Neuronal stem cell (in vitro differentiated cells): Measurements from ENCODE around the gene SLC25A53.

Experiments
- DNase-seq: peaks from one replicate; pipeline ENCODE4 v3.0.0-alpha.2; 2013; ENCODE audit warnings: low spot score
- H2AFZ ChIP-seq: one replicate; pipeline ENCODE4 v1.6.1; 2013; ENCODE audit warnings: mild to moderate bottlenecking, low read length, inconsistent platforms
- H2AK5ac ChIP-seq: 2 replicates; pipeline ENCODE4 v1.6.1; 2013; ENCODE audit warnings: low read depth, mild to moderate bottlenecking, inconsistent platforms, low read length, moderate library complexity, mixed read lengths
- H2BK120ac ChIP-seq: 2 replicates; pipeline ENCODE4 v1.6.1; 2013; ENCODE audit warnings: low read depth, mild to moderate bottlenecking, inconsistent platforms, low read length, moderate library complexity, mixed read lengths
- H2BK12ac ChIP-seq: one replicate; pipeline ENCODE4 v1.6.1; 2013; ENCODE audit warnings: low read length, inconsistent platforms
- H2BK15ac ChIP-seq: 2 replicates; pipeline ENCODE4 v1.6.1; 2013; ENCODE audit warnings: mild to moderate bottlenecking, low read length, inconsistent platforms, mixed read lengths
- H2BK5ac ChIP-seq: one replicate; pipeline ENCODE4 v1.6.1; 2013; ENCODE audit warnings: inconsistent platforms, mild to moderate bottlenecking, low read length, moderate library complexity
- H3K14ac ChIP-seq: one replicate; pipeline ENCODE4 v1.6.1; 2013; ENCODE audit warnings: low read length, inconsistent platforms
- H3K18ac ChIP-seq: 2 replicates; pipeline ENCODE4 v1.6.1; 2013; ENCODE audit warnings: low read length, inconsistent platforms
- H3K23ac ChIP-seq: 2 replicates; pipeline ENCODE4 v1.6.1; 2013; ENCODE audit warnings: low read depth, mild to moderate bottlenecking, mixed read lengths, low read length, inconsistent platforms; ENCODE audit not compliant: poor library complexity
- H3K27ac ChIP-seq: replicated peaks from 3 replicates; pipeline ENCODE4 v1.5.1; 2013; ENCODE audit warnings: low read length, inconsistent platforms
- H3K27me3 ChIP-seq, 3 experiments: 2 replicates each; pipeline ENCODE4 v1.6.1; 2013; ENCODE audit warnings: low read length in 3 of 3, mild to moderate bottlenecking in 2 of 3, inconsistent platforms in 1 of 3, low read depth in 1 of 3, mixed read lengths in 1 of 3, moderate library complexity in 1 of 3; ENCODE audit not compliant: control insufficient read depth in 3 of 3, insufficient read depth in 3 of 3
- H3K36me3 ChIP-seq, 2 donors: replicated peaks in 1 of 2; 2 replicates each; pipeline ENCODE4 v1.6.1; 2013; ENCODE audit warnings: low read length in 2 of 2; ENCODE audit not compliant: control insufficient read depth in 2 of 2, insufficient read depth in 2 of 2
- H3K4ac ChIP-seq: 2 replicates; pipeline ENCODE4 v1.6.1; 2013; ENCODE audit warnings: inconsistent platforms, mild to moderate bottlenecking, low read length, moderate library complexity
- H3K4me1 ChIP-seq, 2 donors: 1 replicate in 1 of 2; 2 replicates in 1 of 2; pipeline ENCODE4 v1.6.1; 2013; ENCODE audit warnings: low read length in 2 of 2, low read depth in 1 of 2; ENCODE audit not compliant: control insufficient read depth in 2 of 2, insufficient read depth in 1 of 2
- H3K4me2 ChIP-seq: one replicate; pipeline ENCODE4 v1.6.1; 2013; ENCODE audit warnings: mild to moderate bottlenecking, low read length, inconsistent platforms; ENCODE audit not compliant: insufficient read depth, poor library complexity, severe bottlenecking
- H3K4me3 ChIP-seq, 2 donors: 2 replicates each; pipeline ENCODE4 v1.5.1; 2013; ENCODE audit warnings: low read length in 2 of 2, mild to moderate bottlenecking in 2 of 2, inconsistent platforms in 1 of 2, moderate library complexity in 1 of 2
- H3K79me1 ChIP-seq: one replicate; pipeline ENCODE4 v1.6.1; 2013; ENCODE audit warnings: low read depth, mild to moderate bottlenecking, inconsistent platforms, low read length, moderate library complexity
- H3K9ac ChIP-seq: one replicate; pipeline ENCODE4 v1.6.1; 2013; ENCODE audit warnings: mild to moderate bottlenecking, low read depth, low read length, inconsistent platforms; ENCODE audit not compliant: poor library complexity
- H3K9me3 ChIP-seq, 2 donors: replicated peaks in 1 of 2; 2 replicates each; pipeline versions ENCODE3 to v1.6.1; 2013; ENCODE audit warnings: low read length in 2 of 2, mild to moderate bottlenecking in 2 of 2, inconsistent platforms in 1 of 2, low read depth in 1 of 2, mixed read lengths in 1 of 2, moderate library complexity in 1 of 2; ENCODE audit not compliant: control insufficient read depth in 2 of 2, insufficient read depth in 1 of 2
- H4K8ac ChIP-seq: one replicate; pipeline ENCODE4 v1.6.1; 2013; ENCODE audit warnings: low read depth, mild to moderate bottlenecking, inconsistent platforms, low read length, moderate library complexity
- H4K91ac ChIP-seq: one replicate; pipeline ENCODE4 v1.6.1; 2013; ENCODE audit warnings: low read length, low read depth, mild to moderate bottlenecking, inconsistent platforms; ENCODE audit not compliant: poor library complexity
- WGBS, 2 donors: extraction: QIAGEN DNeasy Blood & Tissue Kit; methylation state at CpG; one replicate each; pipeline ENCODE4 v1.1.7; 2013; ENCODE audit warnings: missing lambda C conversion rate in 2 of 2, mixed read lengths in 1 of 2; ENCODE audit not compliant: insufficient read length in 2 of 2, insufficient replicate concordance in 1 of 2; ENCODE audit errors: extremely low coverage in 2 of 2; 5-methylcytosine and 5-hydroxymethylcytosine counted together

Gene SLC25A53

GRCh38 chrX:104173841-104174240 is 17.0 kb upstream of the SLC25A53 start:
- no peak overlapping the region for H3K14ac ChIP-seq
- no peak overlapping the region for H2BK12ac ChIP-seq
- H4K8ac ChIP-seq = no peak overlapping the region
- H3K18ac ChIP-seq = no peak overlapping the region
- H3K4me3 ChIP-seq = no peak overlapping the region
- H2BK15ac ChIP-seq = no peak overlapping the region
- H3K9ac ChIP-seq = no peak overlapping the region
- no peak overlapping the region for H2BK120ac ChIP-seq
- H4K91ac ChIP-seq = no peak overlapping the region
- no peak for DNase-seq
- H3K23ac ChIP-seq = no peak overlapping the region
- no peaks in the 10 kb centered on the region for H3K27me3 ChIP-seq
- H3K4me2 ChIP-seq = no peak overlapping the region
- H2BK5ac ChIP-seq = no peak overlapping the region
- H3K27ac ChIP-seq = no peak overlapping the region
- no peaks in the 10 kb centered on the region for H3K4me1 ChIP-seq
- no peak overlapping the region for H2AK5ac ChIP-seq
- WGBS, 2 donors = no CpG with 5 or more reads among the region's 6 CpGs
- no peak overlapping the region for H2AFZ ChIP-seq
- H3K9me3 ChIP-seq = peaks cover 0 to 6% of the 10 kb centered on the region in 2 donors
- peaks cover 0 to 28% of the 10 kb centered on the region in 2 donors for H3K36me3 ChIP-seq
- H3K4ac ChIP-seq = no peak overlapping the region
- H3K79me1 ChIP-seq = peaks cover 2% of the 10 kb centered on the region

- no CpG with 5 or more reads among the region's 2 CpGs for WGBS, 2 donors
These were observed 16.0 kb upstream of the SLC25A53 start for GRCh38 chrX:104172788-104173187.

GRCh38 chrX:104172121-104172520 is 15.3 kb upstream of the SLC25A53 start:
- no peak overlapping the region for H3K14ac ChIP-seq
- H3K4ac ChIP-seq = no peak overlapping the region
- no peak for DNase-seq
- H2BK5ac ChIP-seq = no peak overlapping the region
- no peaks in the 10 kb centered on the region for H3K4me1 ChIP-seq
- no peak overlapping the region for H3K9ac ChIP-seq
- no peak overlapping the region for H2BK12ac ChIP-seq
- peaks cover 0 to 15% of the 10 kb centered on the region in 2 donors for H3K36me3 ChIP-seq
- H2AK5ac ChIP-seq = no peak overlapping the region
- no peak overlapping the region for H3K4me2 ChIP-seq
- WGBS, 2 donors = no CpG with 5 or more reads among the region's 6 CpGs
- no peak overlapping the region for H3K23ac ChIP-seq
- no peak overlapping the region for H4K8ac ChIP-seq
- H2BK120ac ChIP-seq = no peak overlapping the region
- H3K18ac ChIP-seq = no peak overlapping the region
- H3K27me3 ChIP-seq = no peaks in the 10 kb centered on the region
- H3K27ac ChIP-seq = no peak overlapping the region
- no peak overlapping the region for H4K91ac ChIP-seq
- no peak overlapping the region for H2BK15ac ChIP-seq
- H3K9me3 ChIP-seq = no peaks in the 10 kb centered on the region
- H2AFZ ChIP-seq = no peak overlapping the region
- peaks cover 2% of the 10 kb centered on the region for H3K79me1 ChIP-seq
- H3K4me3 ChIP-seq = no peak overlapping the region

More at GRCh38 chrX:104172788-104173187, 16.0 kb upstream of the SLC25A53 start:
- Histone ChIP-seq H3K4ac (no peak overlapping the region), H3K4me3 (no peak overlapping the region), H4K8ac (no peak overlapping the region), H3K9me3 (no peaks in the 10 kb centered on the region), H3K4me1 (no peaks in the 10 kb centered on the region), H2BK12ac (no peak overlapping the region), H3K4me2 (no peak overlapping the region), H2BK120ac (no peak overlapping the region), H2BK15ac (no peak overlapping the region), H3K79me1 (peaks cover 2% of the 10 kb centered on the region), H3K36me3 (peaks cover 0 to 22% of the 10 kb centered on the region in 2 donors), H2BK5ac (no peak overlapping the region), H3K18ac (no peak overlapping the region), H3K23ac (no peak overlapping the region), H2AFZ (no peak overlapping the region), H3K14ac (no peak overlapping the region), H3K9ac (no peak overlapping the region), H4K91ac (no peak overlapping the region), H3K27ac (no peak overlapping the region), H2AK5ac (no peak overlapping the region), H3K27me3 (no peaks in the 10 kb centered on the region)
- DNase-seq = no peak

DNA sequence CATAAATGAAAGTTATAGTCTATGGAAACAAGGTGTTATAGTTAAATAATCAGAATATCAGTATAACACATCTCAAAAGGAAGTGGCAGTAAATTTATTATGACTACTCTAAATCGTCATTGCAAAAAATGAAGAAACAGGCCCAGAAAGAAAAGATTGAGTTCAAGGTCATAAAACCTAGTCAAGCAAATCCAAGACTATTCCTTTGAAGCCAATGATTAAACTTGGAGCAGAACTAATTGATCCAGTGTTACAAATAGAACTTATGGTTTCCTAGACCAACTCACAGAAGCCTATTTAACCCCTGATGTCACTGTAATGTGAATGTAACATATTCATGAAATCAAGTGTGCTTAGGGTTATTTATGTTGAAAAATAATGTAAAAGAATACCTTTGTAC is 11.3 kb upstream of the SLC25A53 start:
- H3K27ac ChIP-seq = no peak overlapping the region
- no peak overlapping the region for H2BK120ac ChIP-seq
- no peak overlapping the region for H2BK15ac ChIP-seq
- no peak for DNase-seq
- H3K14ac ChIP-seq = no peak overlapping the region
- no peak overlapping the region for H2BK12ac ChIP-seq
- H3K4me3 ChIP-seq = no peak overlapping the region
- no peaks in the 10 kb centered on the region for H3K9me3 ChIP-seq
- H3K27me3 ChIP-seq = no peaks in the 10 kb centered on the region
- H3K18ac ChIP-seq = no peak overlapping the region
- H3K79me1 ChIP-seq = peaks cover 3% of the 10 kb centered on the region
- no peak overlapping the region for H2AK5ac ChIP-seq
- H3K9ac ChIP-seq = no peak overlapping the region
- no peak overlapping the region for H4K91ac ChIP-seq
- no peak overlapping the region for H2BK5ac ChIP-seq
- no peak overlapping the region for H3K4ac ChIP-seq
- H2AFZ ChIP-seq = no peak overlapping the region
- no peaks in the 10 kb centered on the region for H3K4me1 ChIP-seq
- WGBS, 2 donors = no CpG with 5 or more reads among the region's 1 CpG
- H4K8ac ChIP-seq = no peak overlapping the region
- no peak overlapping the region for H3K23ac ChIP-seq
- H3K4me2 ChIP-seq = no peak overlapping the region
- no peaks in the 10 kb centered on the region for H3K36me3 ChIP-seq
